ENCODE data around the gene ENTR1. TPM values are rescaled to one million over a fixed set of nuclear protein-coding genes. Genes with fewer than 3 reads are reported as not detected.

The ENTR1 gene
- total RNA-seq, 3 donors from 2014 or later = 23.7 to 54.4 (median 36.0) TPM

DNA sequence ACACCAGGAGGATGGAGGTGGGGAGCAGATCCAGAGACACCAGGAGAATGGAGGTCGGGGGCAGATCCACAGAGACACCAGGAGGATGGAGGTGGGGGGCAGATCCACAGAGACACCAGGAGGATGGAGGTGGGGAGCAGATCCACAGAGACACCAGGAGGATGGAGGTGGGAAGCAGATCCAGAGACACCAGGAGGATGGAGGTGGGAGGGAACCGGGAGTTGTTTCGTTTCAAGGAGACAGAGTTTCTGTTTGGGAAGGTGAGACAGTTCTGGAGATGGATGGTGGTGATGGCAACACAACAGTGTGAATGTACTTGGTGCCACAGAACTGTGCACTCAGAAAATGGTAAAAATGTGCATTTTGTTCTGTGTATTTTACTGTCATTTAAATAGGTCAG lies 38.2 kb upstream of the ENTR1 start:
- peaks cover 23% of the 10 kb centered on the region for H3K36me3 ChIP-seq
- TF ChIP-seq, protein P1, sequence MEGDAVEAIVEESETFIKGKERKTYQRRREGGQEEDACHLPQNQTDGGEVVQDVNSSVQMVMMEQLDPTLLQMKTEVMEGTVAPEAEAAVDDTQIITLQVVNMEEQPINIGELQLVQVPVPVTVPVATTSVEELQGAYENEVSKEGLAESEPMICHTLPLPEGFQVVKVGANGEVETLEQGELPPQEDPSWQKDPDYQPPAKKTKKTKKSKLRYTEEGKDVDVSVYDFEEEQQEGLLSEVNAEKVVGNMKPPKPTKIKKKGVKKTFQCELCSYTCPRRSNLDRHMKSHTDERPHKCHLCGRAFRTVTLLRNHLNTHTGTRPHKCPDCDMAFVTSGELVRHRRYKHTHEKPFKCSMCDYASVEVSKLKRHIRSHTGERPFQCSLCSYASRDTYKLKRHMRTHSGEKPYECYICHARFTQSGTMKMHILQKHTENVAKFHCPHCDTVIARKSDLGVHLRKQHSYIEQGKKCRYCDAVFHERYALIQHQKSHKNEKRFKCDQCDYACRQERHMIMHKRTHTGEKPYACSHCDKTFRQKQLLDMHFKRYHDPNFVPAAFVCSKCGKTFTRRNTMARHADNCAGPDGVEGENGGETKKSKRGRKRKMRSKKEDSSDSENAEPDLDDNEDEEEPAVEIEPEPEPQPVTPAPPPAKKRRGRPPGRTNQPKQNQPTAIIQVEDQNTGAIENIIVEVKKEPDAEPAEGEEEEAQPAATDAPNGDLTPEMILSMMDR (IDR thresholded peaks at IDR 0.05) = no peak
- TF ChIP-seq POLR2AphosphoS5 (IDR thresholded peaks at IDR 0.05) (no peak), POLR2A (IDR thresholded peaks at IDR 0.05) (no peak)
- no peak for DNase-seq (ENCODE audit: low spot score in 2 of 2)

DNA sequence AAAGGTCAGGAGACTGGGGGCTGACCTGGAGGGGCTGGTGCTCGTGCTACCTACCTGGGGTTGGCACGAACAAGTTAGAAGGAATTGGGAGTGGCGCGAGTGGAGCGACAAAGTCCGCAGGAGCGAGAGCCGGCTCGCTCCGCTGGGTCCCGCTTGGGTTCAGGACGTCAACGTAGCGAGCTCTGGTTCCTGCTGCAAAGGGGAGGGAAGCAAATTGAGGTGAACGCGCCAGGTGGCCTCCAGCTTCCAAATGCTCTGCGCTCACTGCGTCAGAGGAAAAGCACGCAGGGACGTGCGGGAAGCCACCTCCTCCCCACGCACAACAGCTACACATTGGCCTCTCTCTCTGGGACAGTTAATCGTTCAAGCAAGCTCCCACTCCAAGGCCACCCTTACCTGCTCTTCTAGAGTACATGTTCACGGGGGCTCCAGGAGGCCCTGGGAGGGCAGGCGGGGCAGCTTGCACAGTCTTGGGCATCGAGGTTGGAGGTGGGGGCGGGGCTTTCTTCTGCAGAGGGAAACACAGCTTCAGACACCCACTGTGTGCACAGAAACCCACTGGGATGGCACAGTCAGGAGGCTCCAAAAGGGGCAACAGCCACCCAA lies 36.9 kb upstream of the ENTR1 start:
- TF ChIP-seq POLR2A (IDR thresholded peaks at IDR 0.05) (no peak), POLR2AphosphoS5 (IDR thresholded peaks at IDR 0.05) (no peak)
- TF ChIP-seq, protein P1 (IDR thresholded peaks at IDR 0.05) = no peak
- no peak for DNase-seq (ENCODE audit: low spot score in 2 of 2)
- Histone ChIP-seq H3K36me3 (peaks cover 23% of the 10 kb centered on the region), H3K27me3 (no peaks in the 10 kb centered on the region), H3K9me3 (no peaks in the 10 kb centered on the region), H3K27ac (no peak overlapping the region), H3K4me3 (no peak overlapping the region), H3K4me1 (no peaks in the 10 kb centered on the region)
- intact Hi-C loops (cut with DNase I; ENCODE audit: low total_unique reads) = no loop called here

More for the DNA sequence above, 38.2 kb upstream of the ENTR1 start:
- no peaks in the 10 kb centered on the region for H3K27me3 ChIP-seq
- intact Hi-C loops (cut with DNase I; ENCODE audit: low total_unique reads) = no loop called here
- H3K4me1 ChIP-seq = no peaks in the 10 kb centered on the region
- H3K9me3 ChIP-seq = no peaks in the 10 kb centered on the region
- H3K27ac ChIP-seq = no peak overlapping the region
- no peak overlapping the region for H3K4me3 ChIP-seq

DNA sequence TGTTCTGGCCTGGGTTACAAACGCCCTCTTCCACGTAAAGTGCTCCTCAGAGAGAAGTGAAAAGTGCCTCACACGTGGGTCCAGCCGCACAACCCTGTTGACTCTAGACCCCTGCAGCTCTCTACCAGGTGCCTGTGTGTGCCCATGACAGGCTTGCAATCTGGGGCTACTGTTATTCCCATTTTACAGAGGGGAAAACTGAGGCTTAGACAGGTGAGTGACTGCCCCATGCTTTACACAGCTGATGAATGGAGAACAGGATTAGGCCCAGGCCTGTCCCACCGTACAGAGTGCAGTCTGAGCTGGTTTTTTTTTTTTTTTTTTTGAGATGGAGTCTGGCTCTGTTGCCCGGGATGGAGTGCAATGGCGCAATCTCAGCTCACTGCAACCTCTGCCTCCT lies 35.4 kb upstream of the ENTR1 start:
- Histone ChIP-seq H3K27me3 (no peaks in the 10 kb centered on the region), H3K9me3 (no peaks in the 10 kb centered on the region), H3K27ac (no peak overlapping the region), H3K4me1 (no peaks in the 10 kb centered on the region), H3K4me3 (no peak overlapping the region), H3K36me3 (peaks cover 20% of the 10 kb centered on the region)
- TF ChIP-seq, protein P1 (IDR thresholded peaks at IDR 0.05) = no peak
- TF ChIP-seq POLR2A (IDR thresholded peaks at IDR 0.05) = no peak
- no peak for TF ChIP-seq POLR2AphosphoS5 (IDR thresholded peaks at IDR 0.05)
- no peak for DNase-seq (ENCODE audit: low spot score in 2 of 2)
- intact Hi-C loops (cut with DNase I; ENCODE audit: low total_unique reads) = no loop called here

DNA sequence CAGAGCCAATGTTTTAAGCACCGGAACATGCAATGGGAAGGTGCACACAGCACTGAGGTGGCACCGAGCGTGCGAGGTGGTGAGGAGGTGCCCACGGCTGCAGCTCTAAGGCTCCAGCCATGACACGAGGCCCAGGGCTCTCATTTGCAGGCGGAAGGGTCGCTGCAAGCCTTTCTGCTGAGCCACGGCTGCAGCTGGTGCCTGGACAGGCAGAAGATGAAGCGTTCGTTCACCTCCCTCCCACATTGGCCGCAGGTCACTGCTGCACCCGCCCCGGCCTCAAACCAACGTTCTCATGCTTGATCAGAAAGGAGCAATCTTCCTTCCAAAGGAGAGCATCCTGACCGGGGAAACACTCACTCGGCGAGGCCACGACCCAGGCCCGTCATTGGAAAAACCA lies 33.7 kb upstream of the ENTR1 start:
- no peak for DNase-seq (ENCODE audit: low spot score in 2 of 2)
- Histone ChIP-seq H3K27ac (no peak overlapping the region), H3K27me3 (no peaks in the 10 kb centered on the region), H3K36me3 (peaks cover 18% of the 10 kb centered on the region), H3K9me3 (no peaks in the 10 kb centered on the region), H3K4me1 (no peaks in the 10 kb centered on the region), H3K4me3 (no peak overlapping the region)
- intact Hi-C loops (cut with DNase I; ENCODE audit: low total_unique reads) = no loop called here
- TF ChIP-seq POLR2AphosphoS5 (IDR thresholded peaks at IDR 0.05) (no peak), POLR2A (IDR thresholded peaks at IDR 0.05) (no peak)
- TF ChIP-seq, protein P1 (IDR thresholded peaks at IDR 0.05) = no peak

DNA sequence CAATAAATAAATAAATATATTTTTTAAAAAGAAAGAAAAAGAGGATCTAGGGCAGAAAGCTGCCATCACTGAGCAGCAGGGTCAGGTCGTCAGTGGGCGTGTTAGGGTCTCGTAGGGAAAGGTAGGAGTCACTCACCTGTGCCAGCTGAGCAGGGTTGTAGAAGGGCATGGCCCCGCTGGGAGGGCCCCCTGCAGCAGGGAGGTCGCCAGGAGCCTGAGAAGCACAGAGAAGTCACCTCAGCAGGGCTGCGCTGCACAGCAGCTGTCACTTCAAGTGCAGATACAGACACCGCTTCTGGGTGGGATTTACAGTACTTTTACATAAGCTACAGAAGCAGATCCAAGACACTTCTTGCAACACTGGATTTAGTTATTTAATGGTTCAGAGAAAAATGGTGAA lies 33.3 kb upstream of the ENTR1 start:
- Histone ChIP-seq H3K36me3 (peaks cover 18% of the 10 kb centered on the region), H3K4me1 (no peaks in the 10 kb centered on the region), H3K9me3 (no peaks in the 10 kb centered on the region), H3K4me3 (no peak overlapping the region), H3K27me3 (no peaks in the 10 kb centered on the region), H3K27ac (no peak overlapping the region)
- no peak for DNase-seq (ENCODE audit: low spot score in 2 of 2)
- intact Hi-C loops (cut with DNase I; ENCODE audit: low total_unique reads) = no loop called here
- TF ChIP-seq POLR2A (IDR thresholded peaks at IDR 0.05) (no peak), POLR2AphosphoS5 (IDR thresholded peaks at IDR 0.05) (no peak)
- TF ChIP-seq, protein P1 (IDR thresholded peaks at IDR 0.05) = no peak
